HCT116 (cell line): ENCODE results near the gene EML4. TPM values are rescaled to one million over a fixed set of nuclear protein-coding genes. Genes with fewer than 3 reads are reported as not detected.

Source experiments
- ATAC-seq: fragments of 200-7000 bp; cut with Tn5 transposase; 2 replicates; pipeline ENCODE4 v1.9.1; 2020; ENCODE audit warnings: mild to moderate bottlenecking, moderate library complexity
- BruUV-seq: library from RNA; stranded (reverse); fragments of 400-500 nt; replicated peaks from 2 replicates; lab custom pipeline; 2021; lab: Mats Ljungman, UMichigan
- CTCF ChIA-PET: fragments of 300-600 bp; sonication (Branson Sonifier 250); formaldehyde crosslinking; loops from one replicate; lab custom pipeline; 2021; ENCODE audit warnings: antibody characterized with exemption; lab: Charles Lee
- POLR2A ChIA-PET: fragments of 300-600, 350-600 bp; sonication (Branson Sonifier 250); formaldehyde crosslinking; loops from one replicate; lab custom pipeline; 2021; ENCODE audit warnings: antibody characterized with exemption; lab: Charles Lee
- RAD21 ChIA-PET, 2 experiments: fragments of 300-600 bp; sonication (Branson Sonifier 250); formaldehyde crosslinking; loops; one replicate each; lab custom pipeline; 2023; ENCODE audit warnings: low total read pairs in 2 of 2; ENCODE audit not compliant: uncharacterized antibody in 2 of 2, unreplicated experiment in 2 of 2, low non-redundant PET in 1 of 2; lab: Charles Lee
- DNase-seq: peaks from one replicate; pipeline ENCODE4 v3.0.0-alpha.2; 2010; ENCODE audit warnings: low read depth, low spot score
- H2AFZ ChIP-seq: fragments of 200-600 bp; shearing (Covaris generic), sonication (generic); 2 replicates; pipeline ENCODE4 v1.6.1; 2017; ENCODE audit warnings: low read depth, mixed run types, mixed read lengths, antibody characterized with exemption, low read length; ENCODE audit not compliant: poor library complexity, severe bottlenecking
- H3K27ac ChIP-seq: 2 replicates; pipeline ENCODE4 v1.5.1; 2012; ENCODE audit warnings: low read depth, low read length
- H3K27me3 ChIP-seq: fragments of 200-600 bp; sonication (generic); 2 replicates; pipeline ENCODE4 v1.6.1; 2016; ENCODE audit warnings: mixed run types, low read length, mixed read lengths; ENCODE audit not compliant: insufficient read depth
- H3K36me3 ChIP-seq, 2 experiments: fragments of 200-500 bp in 1 of 2; fragments of 200-600 bp in 1 of 2; sonication (Bioruptor generic) in 1 of 2; sonication (generic) in 1 of 2; 2 replicates each; pipeline versions ENCODE4 v1.5.1 to v1.6.1; 2014 to 2016; ENCODE audit warnings: low read length in 2 of 2, inconsistent platforms in 1 of 2, mixed read lengths in 1 of 2, mixed run types in 1 of 2; ENCODE audit not compliant: insufficient read depth in 2 of 2, control insufficient read depth in 1 of 2
- H3K4me1 ChIP-seq, 2 experiments: fragments of 200-600 bp in 1 of 2; sonication (generic) in 1 of 2; 2 replicates each; pipeline versions ENCODE4 v1.5.1 to v1.6.1; 2012 to 2017; ENCODE audit warnings: low read length in 2 of 2, inconsistent platforms in 1 of 2, mild to moderate bottlenecking in 1 of 2, mixed read lengths in 1 of 2, mixed run types in 1 of 2, moderate library complexity in 1 of 2; ENCODE audit not compliant: insufficient read depth in 2 of 2, control insufficient read depth in 1 of 2
- H3K4me2 ChIP-seq: fragments of 200-600 bp; sonication (generic); 2 replicates; pipeline ENCODE4 v1.6.1; 2017; ENCODE audit warnings: mixed run types, low read length, mixed read lengths
- H3K4me3 ChIP-seq, 2 experiments: fragments of 200-600 bp in 1 of 2; sonication (generic) in 1 of 2; replicated peaks in 1 of 2; 2 replicates each; pipeline ENCODE4 v1.5.1; 2011 to 2016; ENCODE audit warnings: low read length in 2 of 2, control low read depth in 1 of 2, low read depth in 1 of 2, mild to moderate bottlenecking in 1 of 2, mixed read lengths in 1 of 2, mixed run types in 1 of 2
- H3K79me2 ChIP-seq: fragments of 200-600 bp; sonication (generic); 2 replicates; pipeline ENCODE4 v1.6.1; 2017; ENCODE audit warnings: mild to moderate bottlenecking, mixed run types, low read length, moderate library complexity, mixed read lengths; ENCODE audit not compliant: insufficient read depth
- H3K9ac ChIP-seq: fragments of 200-600 bp; sonication (generic); 2 replicates; pipeline ENCODE4 v1.6.1; 2016; ENCODE audit warnings: low read length, mixed read lengths
- H3K9me2 ChIP-seq: fragments of 200-600 bp; sonication (generic), shearing (Covaris generic); 2 replicates; pipeline ENCODE4 v1.6.1; 2017; ENCODE audit warnings: mixed run types, mild to moderate bottlenecking, moderate library complexity; ENCODE audit not compliant: insufficient read depth
- H3K9me3 ChIP-seq, 2 experiments: fragments of 200-500 bp in 1 of 2; fragments of 200-600 bp in 1 of 2; sonication (Bioruptor generic) in 1 of 2; sonication (generic) in 1 of 2; 2 replicates each; pipeline ENCODE4 v1.6.1; 2014 to 2017; ENCODE audit warnings: low read length in 2 of 2, mixed read lengths in 2 of 2, inconsistent platforms in 1 of 2, low read depth in 1 of 2, mild to moderate bottlenecking in 1 of 2, mixed run types in 1 of 2, moderate library complexity in 1 of 2; ENCODE audit not compliant: control insufficient read depth in 1 of 2, insufficient read depth in 1 of 2
- H4K20me1 ChIP-seq: fragments of 200-600 bp; sonication (generic), shearing (Covaris generic); 2 replicates; pipeline ENCODE4 v1.6.1; 2017; ENCODE audit warnings: mixed run types, mild to moderate bottlenecking, moderate library complexity; ENCODE audit not compliant: insufficient read depth
- ATF3 ChIP-seq: IDR thresholded peaks from 2 replicates; pipeline ENCODE4 v1.6.1; 2012
- CBX3 ChIP-seq: IDR thresholded peaks from 2 replicates; pipeline ENCODE4 v1.6.1; 2012; ENCODE audit warnings: low read depth
- CEBPB ChIP-seq: IDR thresholded peaks from 2 replicates; pipeline ENCODE4 v1.6.1; 2012; ENCODE audit warnings: low read depth
- CTCF ChIP-seq, 3 experiments: fragments of 200-600 bp in 1 of 3; sonication (generic) in 1 of 3; IDR thresholded peaks in 2 of 3; conservative IDR thresholded peaks in 1 of 3; 2 replicates each; pipeline ENCODE4 v1.5.1; 2012 to 2017; ENCODE audit warnings: low read depth in 2 of 3, low read length in 2 of 3, antibody characterized with exemption in 1 of 3, borderline replicate concordance in 1 of 3, control low read depth in 1 of 3, mild to moderate bottlenecking in 1 of 3, mixed read lengths in 1 of 3, mixed run types in 1 of 3, moderate library complexity in 1 of 3; ENCODE audit not compliant: insufficient read depth in 1 of 3
- EGR1 ChIP-seq: IDR thresholded peaks from 2 replicates; pipeline ENCODE4 v1.6.1; 2012; ENCODE audit warnings: low read depth
- ELF1 ChIP-seq: IDR thresholded peaks from 2 replicates; pipeline ENCODE4 v1.6.1; 2012; ENCODE audit warnings: low read depth, borderline replicate concordance
- EZH2 ChIP-seq: fragments of 200-600 bp; sonication (generic); IDR thresholded peaks from 2 replicates; pipeline ENCODE4 v1.6.1; 2017; ENCODE audit warnings: antibody characterized with exemption, mixed run types
- EZH2phosphoT487 ChIP-seq: fragments of 200-600 bp; IDR thresholded peaks from 2 replicates; pipeline ENCODE4 v1.6.1; 2018; ENCODE audit warnings: antibody characterized with exemption, borderline replicate concordance
- FOSL1 ChIP-seq: IDR thresholded peaks from 2 replicates; pipeline ENCODE4 v1.6.1; 2012; ENCODE audit warnings: low read depth
- JUND ChIP-seq: IDR thresholded peaks from 2 replicates; pipeline ENCODE4 v1.6.1; 2012
- POLR2A ChIP-seq: IDR thresholded peaks from 2 replicates; pipeline ENCODE4 v1.7.0; 2011; ENCODE audit warnings: borderline replicate concordance; ENCODE audit not compliant: insufficient read depth, insufficient read length; ENCODE audit errors: extremely low read depth
- POLR2AphosphoS5 ChIP-seq: IDR thresholded peaks from 2 replicates; pipeline ENCODE4 v1.6.1; 2011; ENCODE audit warnings: mild to moderate bottlenecking, low read depth, low read length, moderate library complexity
- RAD21 ChIP-seq: IDR thresholded peaks from 2 replicates; pipeline ENCODE4 v1.6.1; 2012; ENCODE audit warnings: low read depth, mild to moderate bottlenecking
- REST ChIP-seq: IDR thresholded peaks from 2 replicates; pipeline ENCODE4 v1.6.1; 2012; ENCODE audit warnings: low read depth
- SP1 ChIP-seq: IDR thresholded peaks from 2 replicates; pipeline ENCODE4 v1.6.1; 2012; ENCODE audit warnings: low read depth
- SRF ChIP-seq: IDR thresholded peaks from 2 replicates; pipeline ENCODE4 v1.6.1; 2012; ENCODE audit warnings: low read depth
- YY1 ChIP-seq: IDR thresholded peaks from 2 replicates; pipeline ENCODE4 v1.6.1; 2011; ENCODE audit warnings: low read length, low read depth, moderate library complexity, mild to moderate bottlenecking; ENCODE audit not compliant: insufficient replicate concordance; ENCODE audit errors: extremely low read depth
- ZBTB33 ChIP-seq: IDR thresholded peaks from 2 replicates; pipeline ENCODE4 v1.6.1; 2011; ENCODE audit warnings: mild to moderate bottlenecking, low read length, moderate library complexity; ENCODE audit not compliant: insufficient replicate concordance; ENCODE audit errors: extremely low read depth
- ZFX ChIP-seq: fragments of 450-650 bp; IDR thresholded peaks from 2 replicates; pipeline ENCODE4 v1.6.1; 2017
- ZNF274 ChIP-seq: fragments of 200-500 bp; sonication (Bioruptor generic); IDR thresholded peaks from 2 replicates; pipeline ENCODE4 v1.6.1; 2014; ENCODE audit warnings: mild to moderate bottlenecking, low read depth, low read length, inconsistent platforms
- intact Hi-C: fragments of 100-400 bp; cut with micrococcal nuclease; formaldehyde crosslinking; loops from 2 replicates; pipeline ENCODE4 v1.10.0; 2022
- total RNA-seq: library from RNA; stranded (reverse); gene quantifications from one replicate; pipeline ENCODE4 v1.2.1, GENCODE V29; 2021; ENCODE audit not compliant: unreplicated experiment

EML4 gene
- total RNA-seq, 1 experiment from 2014 or later: 53.5 TPM

GRCh38 chr2:42132966-42133641 is 36.0 kb upstream of the EML4 start:
- BruUV-seq: no TSS peak
- H2AFZ ChIP-seq: peak overlapping the region; percentile 96
- no peak overlapping the region for H3K27ac ChIP-seq
- TF ChIP-seq SRF: no peak
- TF ChIP-seq YY1: peak; percentile 57
- TF ChIP-seq ZFX: no peak
- no peak for TF ChIP-seq CTCF (IDR thresholded peaks at IDR 0.05 in 2 of 3, conservative IDR thresholded peaks at IDR 0.05 in 1 of 3; ENCODE audit: borderline replicate concordance in 1 of 3, insufficient read depth in 1 of 3, low read depth in 2 of 3, low read length in 2 of 3)
- no peak for TF ChIP-seq RAD21
- TF ChIP-seq ELF1: no peak
- no peak for TF ChIP-seq EZH2
- TF ChIP-seq JUND: peak; percentile 77
- TF ChIP-seq EGR1: no peak
- TF ChIP-seq EZH2phosphoT487: no peak
- TF ChIP-seq POLR2AphosphoS5: no peak
- peak; percentile 72 for TF ChIP-seq FOSL1
- TF ChIP-seq REST: no peak
- peak; percentile 83 for TF ChIP-seq CBX3
- TF ChIP-seq CEBPB: no peak
- TF ChIP-seq ZNF274: no peak
- TF ChIP-seq SP1: peak; percentile 66
- no peak; the same call in 1 of the 2 replicates for TF ChIP-seq ATF3
- TF ChIP-seq POLR2A: no peak
- TF ChIP-seq ZBTB33: no peak

More at GRCh38 chr2:42132966-42133641, 36.0 kb upstream of the EML4 start:
- intact Hi-C loops: no loop called here
- Histone ChIP-seq H3K4me2 (peak overlapping the region; percentile 94), H3K36me3 (no peaks in the 10 kb centered on the region), H3K9ac (peak overlapping the region; percentile 36; the same call in 1 of the 2 replicates), H3K27me3 (no peaks in the 10 kb centered on the region; the same call in 1 of the 2 replicates), H4K20me1 (no peaks in the 10 kb centered on the region), H3K9me2 (no peaks in the 10 kb centered on the region), H3K4me3 (peak overlapping the region; percentile 22 to 56), H3K4me1 (peaks cover 19 to 27% of the 10 kb centered on the region in 2 experiments), H3K79me2 (no peaks in the 10 kb centered on the region), H3K9me3 (no peaks in the 10 kb centered on the region)
- peak; percentile 89 for ATAC-seq
- DNase-seq: peak; percentile 61
- RAD21 ChIA-PET: interaction anchor here in 1 of 2 experiments (0.6 kb wide), 1 partner anchor 144 kb away, joined by 3 read pairs; no protein-coding TSS in a partner anchor
- POLR2A ChIA-PET: interaction anchor here (0.9 to 1.1 kb wide), 2 partner anchors 9 to 15 kb away, joined by 3 read pairs; no protein-coding TSS in a partner anchor
- CTCF ChIA-PET: no interaction called here
